ENCODE measurements around the gene NETO1. TPM values are rescaled to one million over a fixed set of nuclear protein-coding genes. Genes with fewer than 3 reads are reported as not detected.

NETO1 gene
- total RNA-seq = not detected in 2 replicates
- polyA plus RNA-seq (2012) = not detected

DNA sequence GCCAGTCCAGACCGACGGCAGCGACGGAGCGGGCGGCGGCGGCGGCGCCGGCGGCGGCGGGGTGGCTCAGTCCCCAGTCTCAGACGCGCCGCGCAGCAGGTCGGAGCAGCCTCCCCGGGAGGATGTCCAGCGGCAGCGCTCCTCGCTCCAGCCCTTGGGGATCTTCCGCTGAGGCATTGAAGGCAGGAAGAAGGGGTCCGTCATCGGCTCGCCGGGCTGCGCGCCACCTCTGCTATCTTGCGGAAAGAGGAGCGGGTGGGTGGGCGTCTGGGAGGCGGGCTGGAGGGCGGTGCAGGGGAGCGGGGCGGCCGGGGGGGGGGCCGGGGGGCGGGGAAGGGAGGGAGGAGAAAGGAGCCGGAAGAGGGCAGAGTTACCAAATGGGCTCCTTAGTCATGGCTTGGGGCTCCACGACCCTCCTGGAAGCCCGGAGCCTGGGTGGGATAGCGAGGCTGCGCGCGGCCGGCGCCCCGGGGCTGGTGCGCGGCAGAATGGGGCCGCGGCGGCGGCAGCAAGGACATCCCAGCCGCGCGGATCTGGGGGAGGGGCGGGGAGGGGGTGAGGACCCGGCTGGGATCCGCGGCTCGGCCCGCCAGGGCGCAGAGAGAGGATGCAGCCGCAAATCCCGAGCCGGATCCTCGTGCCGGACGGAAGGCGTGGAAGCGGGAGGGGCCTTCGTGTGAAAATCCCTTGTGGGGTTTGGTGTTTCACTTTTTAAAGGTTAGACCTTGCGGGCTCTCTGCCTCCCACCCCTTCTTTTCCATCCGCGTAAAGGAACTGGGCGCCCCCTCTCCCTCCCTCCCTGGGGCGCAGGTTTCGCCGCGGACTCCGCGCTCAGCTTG is at the start of gene NETO1:
Gene NETO1 (minus strand): TSS at position 242 of the 839 bp plus-strand sequence. CDS start 696 bp downstream, outside the sequence.
- DNase-seq (ENCODE audit: low read depth) = no peak

GRCh38 chr18:72910045-72910444 is 42.3 kb upstream of the NETO1 start:
- DNase-seq (ENCODE audit: low read depth) = no peak

GRCh38 chr18:72908181-72908580 is 40.4 kb upstream of the NETO1 start:
- no peak for DNase-seq (ENCODE audit: low read depth)

GRCh38 chr18:72903033-72903432 is 35.2 kb upstream of the NETO1 start:
- no peak for DNase-seq (ENCODE audit: low read depth)

DNA sequence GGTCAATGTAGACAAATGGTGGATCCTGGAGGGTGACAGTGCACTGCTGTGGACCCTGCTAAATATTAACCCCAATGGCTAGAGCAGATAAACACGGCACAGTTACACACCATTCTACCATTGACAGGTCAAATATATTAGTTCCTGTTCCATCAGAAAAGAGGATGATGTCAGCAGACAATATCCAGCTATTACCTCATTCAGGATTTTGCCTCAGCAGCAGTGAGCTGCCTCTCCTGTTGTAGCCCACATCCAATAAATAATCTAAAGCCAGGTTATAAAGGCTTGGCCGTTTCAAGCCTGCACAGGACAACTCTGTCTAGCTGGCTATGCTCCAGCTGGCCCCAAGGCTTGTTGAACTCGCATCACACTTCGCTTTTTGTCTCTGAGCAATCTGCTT is 31.6 kb upstream of the NETO1 start:
- no peak for DNase-seq (ENCODE audit: low read depth)

- DNase-seq (ENCODE audit: low read depth) = no peak
These were observed 31.1 kb upstream of the NETO1 start for GRCh38 chr18:72898870-72899269.

- DNase-seq (ENCODE audit: low read depth) = no peak
These were observed 27.8 kb upstream of the NETO1 start for GRCh38 chr18:72895548-72895947.

DNA sequence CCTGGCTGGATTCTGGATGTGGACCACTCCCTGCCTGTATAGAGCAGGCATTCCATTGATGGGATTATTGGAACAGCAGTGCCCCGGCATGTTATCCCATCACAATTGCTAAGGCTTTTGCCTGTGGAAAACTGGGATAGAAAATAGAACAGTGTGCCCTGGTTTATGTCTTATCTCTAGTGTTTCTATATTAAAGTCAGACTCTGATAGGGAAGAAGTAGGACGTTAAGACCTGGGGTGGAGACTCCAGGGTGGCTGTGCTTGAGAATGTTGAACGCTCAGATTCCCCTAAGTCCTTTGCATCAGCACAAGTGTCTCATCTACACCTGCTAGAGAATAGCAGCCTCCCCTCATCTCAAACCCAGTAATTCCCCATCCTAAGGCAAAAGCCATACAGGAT is 10.8 kb upstream of the NETO1 start:
- no peak for DNase-seq (ENCODE audit: low read depth)

- no peak for DNase-seq (ENCODE audit: low read depth)
These were observed 10.4 kb upstream of the NETO1 start for GRCh38 chr18:72878143-72878542.

GRCh38 chr18:72871091-72871490 is 3.3 kb upstream of the NETO1 start:
- DNase-seq (ENCODE audit: low read depth) = no peak

DNA sequence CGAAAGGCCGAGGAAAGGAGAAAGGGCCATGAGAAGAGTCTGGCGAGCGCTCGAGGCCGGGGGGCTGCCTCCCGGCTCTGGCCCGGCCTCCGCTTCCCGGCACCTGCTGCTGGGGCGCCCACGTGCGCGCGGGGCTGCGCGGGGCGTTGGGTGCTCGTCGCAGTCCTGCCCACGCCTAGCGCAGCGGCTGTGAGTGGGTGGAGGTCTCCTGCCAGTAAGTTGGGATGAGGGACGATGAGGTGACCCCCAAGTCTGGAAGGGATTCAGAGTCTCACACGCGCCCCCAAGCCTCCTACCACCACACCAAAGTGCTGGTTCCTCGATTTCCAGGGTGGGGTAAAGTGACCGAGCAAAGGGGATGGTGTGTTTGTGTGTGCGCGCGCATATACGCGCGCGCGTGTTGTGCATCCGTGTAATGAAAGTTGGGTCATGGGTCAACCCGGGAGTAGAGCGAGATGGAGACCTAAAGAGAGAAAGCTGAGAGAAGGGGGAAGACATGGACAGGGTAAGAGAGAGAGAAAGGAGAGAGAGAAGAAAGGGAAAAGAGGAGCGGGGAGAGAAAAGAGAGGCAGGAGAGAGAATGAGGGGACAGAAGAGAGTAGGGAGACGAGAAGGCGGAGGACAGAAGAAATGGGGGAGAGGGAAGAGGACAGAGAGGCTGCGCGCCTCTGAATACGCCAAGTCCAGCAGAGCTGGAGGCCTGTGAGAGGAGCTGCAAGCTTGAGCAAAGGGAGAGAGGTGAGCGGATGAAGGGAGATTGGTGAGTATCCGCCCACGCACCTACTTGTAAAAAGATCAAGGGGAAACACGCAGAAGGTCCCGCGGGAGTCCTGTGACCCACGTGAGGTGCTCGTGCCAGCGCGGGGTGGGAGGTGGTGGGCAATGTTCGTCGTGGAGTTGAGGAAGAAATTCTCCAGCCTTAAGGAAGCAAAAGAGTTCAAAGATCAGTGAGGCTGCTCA is 1.7 kb upstream of the NETO1 start:
- DNase-seq (ENCODE audit: low read depth) = no peak

GRCh38 chr18:72868585-72869225 is 918 bp upstream of the NETO1 start:
- DNase-seq (ENCODE audit: low read depth) = no peak

- no peak for DNase-seq (ENCODE audit: low read depth)
These were observed 664 bp downstream of the NETO1 start for GRCh38 chr18:72866901-72867745.

GRCh38 chr18:72866442-72866900 is 1.3 kb downstream of the NETO1 start:
- DNase-seq (ENCODE audit: low read depth) = no peak

GRCh38 chr18:72863754-72864153 is 4.0 kb downstream of the NETO1 start:
- no peak for DNase-seq (ENCODE audit: low read depth)

GRCh38 chr18:72859088-72859487 is 8.7 kb downstream of the NETO1 start:
- no peak for DNase-seq (ENCODE audit: low read depth)

- no peak for DNase-seq (ENCODE audit: low read depth)
These were observed 18.1 kb downstream of the NETO1 start for GRCh38 chr18:72849671-72850070.

- DNase-seq (ENCODE audit: low read depth) = no peak
These were observed 19.1 kb downstream of the NETO1 start for GRCh38 chr18:72848503-72849237.

- no peak for DNase-seq (ENCODE audit: low read depth)
These were observed 20.0 kb downstream of the NETO1 start for GRCh38 chr18:72847771-72848170.

Data from myocyte (in vitro differentiated cells).